ENCODE data around the gene PAQR7.

Gene PAQR7

DNA sequence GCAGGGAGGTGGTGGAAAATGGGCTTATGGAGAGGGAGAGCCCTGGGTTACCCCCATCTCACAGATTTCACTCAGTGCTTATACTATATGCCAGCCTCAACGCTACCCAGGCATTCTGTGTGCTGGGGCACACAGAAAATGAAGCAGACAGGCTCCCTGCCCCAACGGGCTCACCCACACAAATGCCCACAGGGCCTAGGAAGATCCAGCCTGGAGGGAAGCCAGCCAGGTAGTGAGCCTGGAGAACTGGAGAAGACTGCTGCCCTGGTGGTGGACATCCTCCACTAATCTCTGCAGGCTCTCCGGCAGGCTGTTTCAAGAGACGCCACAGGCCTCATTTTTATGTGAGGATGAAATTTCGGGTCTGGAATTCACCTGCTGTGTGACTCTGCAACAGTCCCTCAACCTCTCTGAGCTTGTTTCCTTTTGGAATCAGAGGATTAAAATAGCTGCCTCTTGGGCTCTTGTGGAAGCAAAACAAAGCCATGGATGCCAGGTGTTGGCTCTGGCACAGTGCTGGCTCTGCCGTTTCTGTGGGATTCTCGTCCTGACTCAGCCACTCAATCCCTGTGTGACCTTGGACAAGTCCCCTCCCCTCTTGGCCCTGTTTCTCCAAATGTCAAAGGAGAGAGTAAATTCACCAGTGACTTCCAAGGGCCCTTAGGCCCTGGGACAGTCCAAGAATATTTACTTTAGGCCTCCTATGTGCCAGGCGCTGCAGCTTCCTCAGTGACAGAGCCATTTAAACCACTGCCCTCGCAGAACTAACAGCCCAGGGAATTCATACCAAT lies 3.6 kb downstream of the PAQR7 start:
- Mint-ChIP-seq H3K27ac (no peak overlapping the region), H3K36me3 (ENCODE audit: low read depth) (no peaks in the 10 kb centered on the region), H3K4me3 (no peak overlapping the region), H3K4me1 (ENCODE audit: low read depth) (peaks cover 23% of the 10 kb centered on the region), H3K27me3 (peaks cover 7% of the 10 kb centered on the region), H3K9me3 (no peaks in the 10 kb centered on the region)

DNA sequence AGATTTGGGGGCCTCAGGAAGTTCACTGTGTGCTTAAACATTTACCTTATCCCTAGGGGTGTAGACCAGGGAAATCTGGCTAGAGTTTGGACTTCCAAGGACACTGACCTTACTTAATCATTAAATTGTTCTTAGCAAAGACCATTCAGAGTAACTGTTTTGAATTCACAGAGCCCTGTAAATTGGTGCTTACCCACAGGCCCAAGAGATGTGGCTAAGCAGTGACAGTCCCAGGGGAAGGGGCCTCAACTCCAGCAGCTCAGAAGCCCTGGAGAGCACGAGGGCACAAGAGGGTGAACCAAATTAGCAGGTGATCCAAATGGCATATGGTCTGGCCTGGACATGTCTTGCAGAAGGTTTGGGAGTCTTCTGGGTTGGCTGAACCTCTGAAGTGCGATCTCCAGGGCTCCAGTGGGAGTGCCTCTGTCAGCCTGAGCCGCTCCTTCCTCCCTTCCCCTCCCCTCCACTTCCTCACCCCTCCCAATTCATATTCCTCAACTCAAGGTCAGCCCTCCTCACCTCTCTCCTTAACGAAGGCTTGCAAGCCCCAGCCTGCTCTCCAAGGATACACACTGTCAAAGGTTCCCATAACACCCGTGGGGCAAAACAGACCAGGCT lies 4.3 kb downstream of the PAQR7 start:
- H3K27ac Mint-ChIP-seq = no peak overlapping the region
- H3K9me3 Mint-ChIP-seq = no peaks in the 10 kb centered on the region
- H3K4me3 Mint-ChIP-seq = no peak overlapping the region
- peaks cover 2% of the 10 kb centered on the region for H3K27me3 Mint-ChIP-seq
- no peaks in the 10 kb centered on the region for H3K36me3 Mint-ChIP-seq (ENCODE audit: low read depth)
- H3K4me1 Mint-ChIP-seq (ENCODE audit: low read depth) = peaks cover 20% of the 10 kb centered on the region

DNA sequence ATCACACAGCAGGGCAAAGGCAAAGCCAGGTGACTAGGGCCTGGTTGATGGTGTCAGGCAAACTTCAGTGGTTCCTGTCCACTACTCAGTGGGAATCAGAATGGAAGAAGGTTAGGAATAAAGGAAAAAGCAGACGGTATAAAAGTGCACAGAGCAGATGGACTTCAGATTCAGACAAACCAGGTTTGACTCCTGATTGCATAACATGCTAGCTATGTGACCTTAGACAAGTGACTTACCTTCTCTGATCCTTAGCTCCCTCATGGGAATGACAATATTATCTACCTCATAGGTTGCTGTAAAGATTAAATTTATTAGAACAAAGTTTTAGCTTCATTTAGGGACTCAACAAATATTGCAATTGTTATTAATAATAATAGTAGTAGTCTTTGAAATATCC lies 4.9 kb downstream of the PAQR7 start:
- Mint-ChIP-seq H3K4me1 (ENCODE audit: low read depth) (peaks cover 17% of the 10 kb centered on the region), H3K27ac (no peak overlapping the region), H3K27me3 (no peaks in the 10 kb centered on the region), H3K9me3 (no peaks in the 10 kb centered on the region), H3K4me3 (no peak overlapping the region), H3K36me3 (ENCODE audit: low read depth) (no peaks in the 10 kb centered on the region)

DNA sequence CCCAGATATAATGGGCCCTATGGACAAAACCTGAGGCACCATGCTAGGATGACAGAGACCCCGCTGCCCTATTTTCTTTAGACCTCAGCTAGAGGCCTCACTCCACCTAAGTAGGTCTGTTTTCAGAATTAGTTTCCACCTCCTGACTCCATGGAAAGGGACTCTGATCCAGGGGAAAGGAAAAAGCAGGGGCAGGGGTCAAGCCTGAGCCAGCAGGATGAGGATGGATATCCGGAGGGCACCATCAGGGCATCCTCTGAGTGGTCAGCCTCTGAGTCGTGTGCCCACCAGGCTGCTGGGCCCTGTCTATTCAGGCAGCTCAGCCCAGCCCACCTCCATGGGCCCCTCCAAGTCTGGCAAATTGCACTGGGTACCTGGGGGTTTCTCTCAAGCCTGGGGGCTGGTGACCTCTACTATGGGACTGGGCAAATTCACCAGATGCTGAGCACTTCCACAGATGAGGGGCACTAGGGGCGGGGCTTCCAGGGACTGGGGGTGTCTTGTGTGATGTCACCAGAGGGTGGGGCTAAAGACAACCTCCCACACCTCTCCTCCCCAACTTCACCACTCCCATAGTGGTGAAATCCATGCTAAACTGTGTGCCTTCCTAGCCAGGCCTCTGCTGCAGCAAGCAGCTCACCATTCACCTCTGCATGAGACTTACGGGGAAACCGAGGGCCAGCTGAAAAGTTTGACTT lies 5.5 kb downstream of the PAQR7 start:
- Mint-ChIP-seq H3K9me3 (no peaks in the 10 kb centered on the region), H3K4me1 (ENCODE audit: low read depth) (peaks cover 16% of the 10 kb centered on the region), H3K27me3 (no peaks in the 10 kb centered on the region), H3K4me3 (no peak overlapping the region), H3K36me3 (ENCODE audit: low read depth) (no peaks in the 10 kb centered on the region), H3K27ac (no peak overlapping the region)

DNA sequence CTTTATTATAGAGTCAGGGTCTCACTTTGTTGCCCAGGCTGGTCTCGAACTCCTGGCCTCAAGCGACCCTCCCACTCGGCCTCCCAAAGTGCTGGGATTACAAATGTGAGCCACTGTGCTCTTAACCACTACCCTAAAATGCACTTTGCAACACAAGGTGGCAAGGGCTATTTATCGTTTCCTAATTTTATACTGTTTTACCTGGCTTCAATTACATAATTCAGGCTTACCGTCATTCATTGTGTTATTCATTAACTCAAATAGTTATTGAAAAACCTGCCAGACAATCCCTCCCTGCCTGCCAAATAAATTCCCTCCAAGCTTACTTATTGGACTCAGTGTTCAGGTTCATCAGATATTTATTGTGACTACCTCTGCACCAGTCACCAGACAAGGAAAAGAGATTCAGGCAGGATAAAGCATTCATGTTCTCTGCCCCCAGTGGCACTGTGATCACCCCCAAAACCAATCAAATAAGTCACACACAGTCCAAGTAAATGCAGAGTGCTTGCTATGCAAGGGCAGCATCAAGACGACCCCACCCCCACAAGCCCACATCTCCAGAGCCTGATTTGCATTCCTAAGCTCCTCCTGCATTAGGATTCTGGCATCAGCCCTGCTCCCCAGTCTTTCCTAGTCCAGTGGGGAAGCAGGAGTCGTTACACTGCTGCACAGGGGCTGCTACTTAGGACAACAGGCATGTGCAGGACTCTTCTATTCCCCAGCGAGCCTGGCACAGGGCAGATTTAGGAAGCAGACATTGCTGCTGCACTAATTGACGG lies 8.1 kb downstream of the PAQR7 start:
- Mint-ChIP-seq H3K9me3 (no peaks in the 10 kb centered on the region), H3K27me3 (no peaks in the 10 kb centered on the region), H3K27ac (no peak overlapping the region), H3K4me1 (ENCODE audit: low read depth) (no peaks in the 10 kb centered on the region), H3K36me3 (ENCODE audit: low read depth) (peaks cover 5% of the 10 kb centered on the region), H3K4me3 (no peak overlapping the region)

DNA sequence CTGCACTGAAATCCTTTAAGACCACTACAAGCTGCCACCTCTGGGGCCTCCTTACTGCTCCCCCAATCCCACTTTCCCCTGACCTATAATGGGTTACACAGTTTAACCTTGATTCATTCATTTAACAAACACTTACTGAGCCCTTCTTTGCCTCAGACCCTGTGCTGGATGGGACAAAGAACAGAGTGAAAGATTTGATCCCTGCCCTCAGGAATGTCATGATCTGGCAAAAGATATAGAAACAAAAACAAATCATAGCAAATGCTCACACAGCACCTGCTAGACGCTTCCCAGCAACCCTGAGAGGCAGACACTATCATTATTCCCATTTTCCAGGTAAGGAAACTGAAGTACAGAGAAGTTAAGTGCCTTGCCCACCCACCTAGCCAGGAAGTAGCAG lies 9.2 kb downstream of the PAQR7 start:
- Mint-ChIP-seq H3K27me3 (no peaks in the 10 kb centered on the region), H3K4me1 (ENCODE audit: low read depth) (peaks cover 4% of the 10 kb centered on the region), H3K9me3 (no peaks in the 10 kb centered on the region), H3K4me3 (no peak overlapping the region), H3K27ac (no peak overlapping the region), H3K36me3 (ENCODE audit: low read depth) (peaks cover 5% of the 10 kb centered on the region)

DNA sequence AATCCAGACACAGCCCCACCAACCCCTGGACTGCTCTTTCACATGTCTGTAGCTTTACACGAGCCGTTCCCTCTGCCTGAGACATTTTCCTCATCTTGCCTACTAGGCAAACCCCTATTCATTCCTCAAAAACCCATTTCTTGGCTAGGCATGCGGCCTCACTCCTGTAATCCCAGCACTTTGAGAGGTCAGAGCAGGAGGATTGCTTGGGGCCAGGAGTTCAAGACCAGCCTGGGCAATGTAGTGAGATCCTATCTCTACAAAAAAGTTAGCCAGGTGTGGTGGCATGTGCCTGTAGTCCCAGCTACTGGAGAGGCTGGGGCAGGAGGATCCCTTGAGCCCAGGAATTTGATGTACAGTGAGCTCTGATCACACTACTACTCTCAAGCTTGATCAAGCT lies 11.1 kb downstream of the PAQR7 start:
- Mint-ChIP-seq H3K4me3 (no peak overlapping the region), H3K36me3 (ENCODE audit: low read depth) (peaks cover 5% of the 10 kb centered on the region), H3K27ac (no peak overlapping the region), H3K27me3 (no peaks in the 10 kb centered on the region), H3K9me3 (no peaks in the 10 kb centered on the region), H3K4me1 (ENCODE audit: low read depth) (peaks cover 13% of the 10 kb centered on the region)

DNA sequence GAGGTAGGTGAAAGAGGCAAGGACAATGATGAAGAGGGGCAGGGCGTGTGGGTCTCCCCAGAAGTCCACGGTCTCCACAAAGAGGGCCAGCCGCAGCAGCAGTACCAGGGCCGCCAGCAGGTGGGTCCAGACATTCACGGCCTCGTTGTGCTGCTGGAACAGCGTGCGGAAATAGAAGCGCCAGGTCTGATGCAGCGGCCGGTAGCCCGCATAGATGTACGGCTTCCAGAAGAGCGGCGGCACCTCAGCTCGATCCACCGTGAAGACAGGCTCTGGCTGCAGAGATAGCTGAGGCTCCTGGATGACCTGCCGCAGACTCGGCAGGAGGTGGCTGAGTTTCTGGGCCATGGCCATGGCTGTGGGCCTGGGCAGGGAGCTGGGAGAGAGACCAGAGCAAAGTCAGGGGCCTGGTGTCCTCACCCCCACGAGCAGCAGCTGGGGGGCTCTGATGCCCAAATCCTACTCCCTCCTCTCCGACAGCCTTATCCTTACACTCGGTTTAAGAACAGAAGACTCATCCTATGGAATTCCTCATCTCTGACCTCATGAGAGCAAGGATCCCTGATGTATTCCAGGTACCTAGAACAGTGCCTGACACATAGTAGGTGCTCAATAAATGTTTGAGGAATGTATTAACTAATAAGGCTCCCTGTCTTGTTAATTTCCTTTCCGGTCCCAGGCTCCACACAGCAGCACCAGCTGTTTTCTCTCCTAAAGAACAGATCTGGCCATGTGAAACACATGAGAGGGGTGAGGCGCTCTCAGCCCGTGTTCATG lies 11.8 kb downstream of the PAQR7 start:
- Mint-ChIP-seq H3K4me1 (ENCODE audit: low read depth) (peaks cover 16% of the 10 kb centered on the region), H3K36me3 (ENCODE audit: low read depth) (peaks cover 5% of the 10 kb centered on the region), H3K27me3 (no peaks in the 10 kb centered on the region), H3K9me3 (no peaks in the 10 kb centered on the region), H3K27ac (no peak overlapping the region), H3K4me3 (no peak overlapping the region)

DNA sequence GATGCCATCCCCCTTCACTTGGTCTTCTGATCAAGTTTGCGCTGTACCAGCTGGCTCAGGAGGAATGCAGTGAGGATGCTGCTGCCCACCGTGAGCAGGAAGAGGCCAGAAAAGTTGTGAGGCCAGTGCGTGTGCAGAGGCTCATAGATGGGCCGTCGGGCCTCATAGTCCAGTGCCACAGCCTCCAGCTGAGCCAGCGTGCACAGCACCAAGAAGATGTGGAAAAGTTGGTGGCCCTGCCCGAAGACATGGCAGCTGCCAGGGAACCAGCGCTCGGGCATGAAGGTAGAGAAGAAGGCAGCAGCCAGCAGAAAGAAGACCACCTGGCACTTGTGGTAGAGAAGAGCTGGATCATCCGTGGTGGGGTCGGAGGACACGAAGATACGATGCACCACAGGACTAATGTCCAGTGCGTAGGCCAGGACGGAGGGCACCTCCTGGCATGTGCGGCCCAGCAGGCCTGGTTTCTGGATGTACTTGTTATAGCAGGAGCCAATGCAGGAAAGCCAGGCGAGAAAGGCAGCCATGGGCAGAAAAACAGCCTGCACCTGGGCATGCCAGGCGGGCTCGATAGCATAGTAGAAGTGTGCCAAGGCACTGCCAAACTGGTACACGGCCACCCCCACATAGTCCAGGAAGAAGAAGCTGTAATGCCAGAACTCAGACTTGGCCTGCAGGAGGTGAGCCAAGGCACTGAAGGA lies 12.6 kb downstream of the PAQR7 start:
- peaks cover 5% of the 10 kb centered on the region for H3K36me3 Mint-ChIP-seq (ENCODE audit: low read depth)
- H3K4me1 Mint-ChIP-seq (ENCODE audit: low read depth) = peaks cover 21% of the 10 kb centered on the region
- H3K27me3 Mint-ChIP-seq = no peaks in the 10 kb centered on the region
- no peaks in the 10 kb centered on the region for H3K9me3 Mint-ChIP-seq
- no peak overlapping the region for H3K4me3 Mint-ChIP-seq
- H3K27ac Mint-ChIP-seq = no peak overlapping the region

DNA sequence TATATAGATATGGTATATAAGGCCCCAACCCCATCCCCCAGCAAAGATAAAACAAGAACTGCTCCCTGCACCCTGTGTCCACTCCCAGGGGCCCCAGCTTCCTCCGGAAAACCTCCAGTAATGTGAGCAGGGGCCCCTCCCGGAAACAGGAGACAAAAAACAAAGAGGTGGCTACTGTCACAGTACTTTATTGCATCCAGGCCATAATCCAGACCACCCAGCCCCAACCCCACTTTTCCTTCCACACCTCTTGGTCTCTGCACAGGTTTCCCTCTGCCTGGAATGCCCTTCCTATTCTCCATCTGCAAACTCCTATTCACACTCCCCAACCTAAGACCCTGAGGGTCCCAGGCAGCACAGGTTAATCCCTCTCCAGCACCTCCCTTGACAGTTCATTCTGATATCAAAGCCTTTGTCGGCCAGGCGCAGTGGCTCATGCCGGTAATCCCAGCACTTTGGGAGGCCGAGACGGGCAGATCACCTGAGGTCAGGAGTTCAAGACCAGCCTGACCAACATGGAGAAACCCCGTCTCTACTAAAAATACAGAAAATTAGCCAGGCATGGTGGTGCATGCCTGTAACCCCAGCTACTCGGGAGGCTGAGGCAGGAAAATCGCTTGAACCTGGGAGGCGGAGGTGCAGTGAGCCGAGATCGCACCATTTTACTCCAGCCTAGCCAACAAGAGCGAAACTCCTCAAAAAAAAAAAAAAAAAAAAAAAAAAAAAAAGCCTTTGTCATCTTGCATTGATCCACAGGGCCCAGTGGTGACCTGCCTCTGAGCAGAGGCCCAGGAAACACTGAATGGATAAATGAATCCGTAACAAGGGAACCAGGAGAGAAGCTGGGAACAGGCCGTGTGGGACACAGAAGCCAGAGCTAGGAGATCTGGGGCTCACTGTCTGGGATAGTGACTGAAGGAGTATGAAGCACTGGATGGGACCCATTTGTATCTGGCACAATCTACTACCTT lies 13.9 kb downstream of the PAQR7 start:
- Mint-ChIP-seq H3K27me3 (no peaks in the 10 kb centered on the region), H3K9me3 (no peaks in the 10 kb centered on the region), H3K36me3 (ENCODE audit: low read depth) (peaks cover 7% of the 10 kb centered on the region), H3K4me3 (peak overlapping the region; percentile 32), H3K27ac (peak overlapping the region; percentile 16), H3K4me1 (ENCODE audit: low read depth) (peaks cover 21% of the 10 kb centered on the region)

DNA sequence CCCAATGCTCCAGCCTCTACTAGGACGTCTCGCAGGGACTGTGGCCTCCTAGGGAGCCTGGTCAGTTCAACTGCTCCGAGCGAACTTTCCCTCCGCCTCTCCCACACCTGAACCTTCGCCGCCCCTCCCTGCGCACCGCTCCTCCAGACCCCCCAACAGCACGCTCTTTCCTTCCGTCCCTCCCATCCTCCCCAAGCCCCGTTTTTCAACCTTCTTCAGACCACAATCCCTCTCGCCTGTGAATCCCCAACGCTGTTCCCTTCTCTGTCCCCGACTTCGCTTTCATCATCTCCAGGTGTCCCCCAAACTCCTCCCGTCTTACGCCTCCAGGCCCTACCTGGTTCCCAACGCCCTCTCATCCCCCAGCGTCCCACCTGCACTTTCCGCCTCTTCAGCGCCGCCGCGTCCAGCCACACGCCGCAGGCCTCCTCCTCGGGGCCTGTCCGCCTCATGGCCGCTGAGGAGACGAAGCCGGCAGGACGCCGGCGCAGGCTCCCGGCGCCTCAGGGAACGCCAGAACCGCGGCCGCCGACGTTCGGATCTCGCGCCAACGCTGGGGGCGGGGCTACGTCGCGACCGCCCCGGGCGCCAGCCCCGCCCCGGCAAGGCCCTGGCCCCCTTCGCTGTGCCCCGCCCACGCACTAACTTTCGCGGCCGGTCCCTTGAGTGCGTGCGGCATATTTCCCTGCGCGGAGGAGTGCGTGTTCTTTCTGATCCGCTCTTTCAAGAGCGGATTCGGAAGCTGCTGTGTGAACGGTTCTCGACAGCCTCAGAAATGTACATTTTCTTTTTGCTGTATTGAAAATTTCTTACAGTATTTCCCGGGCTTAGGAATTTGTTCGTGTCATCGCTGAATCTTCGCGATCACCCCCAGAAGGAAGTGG lies 16.4 kb downstream of the PAQR7 start, which contains the start of gene AUNIP:
AUNIP (minus strand) TSS at position 552 of the 884 bp plus-strand sequence; CDS start at position 452, 100 bp downstream.
- Mint-ChIP-seq H3K27ac (peak within 1 kb of the TSS; percentile 91), H3K36me3 (ENCODE audit: low read depth) (peaks cover 9% of the 10 kb centered on the region), H3K27me3 (no peaks in the 10 kb centered on the region), H3K4me3 (peak within 1 kb of the TSS; percentile 93), H3K4me1 (ENCODE audit: low read depth) (peaks cover 21% of the 10 kb centered on the region), H3K9me3 (no peaks in the 10 kb centered on the region)

DNA sequence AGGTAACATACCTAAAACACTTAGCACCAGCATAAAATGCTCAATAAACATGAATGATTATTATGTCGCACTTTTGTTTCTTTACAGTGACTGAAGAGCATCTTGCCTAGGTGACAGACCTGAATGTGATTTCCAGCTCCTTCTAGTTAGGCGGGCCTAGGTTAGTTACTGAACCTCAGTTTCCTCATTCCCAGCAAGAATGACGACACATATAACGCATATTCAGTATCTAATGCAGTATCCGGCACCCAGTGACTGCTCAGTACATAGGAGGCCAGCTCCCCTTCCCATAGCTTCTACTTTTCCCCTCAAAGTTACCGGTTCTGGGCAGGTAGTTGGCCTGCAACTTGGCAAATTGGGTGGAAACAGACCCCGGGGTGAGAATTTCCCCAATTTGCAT lies 17.0 kb downstream of the PAQR7 start:
- Mint-ChIP-seq H3K27ac (peak overlapping the region; percentile 91), H3K4me3 (peak overlapping the region; percentile 93), H3K27me3 (no peaks in the 10 kb centered on the region), H3K9me3 (no peaks in the 10 kb centered on the region), H3K36me3 (ENCODE audit: low read depth) (peaks cover 9% of the 10 kb centered on the region), H3K4me1 (ENCODE audit: low read depth) (peaks cover 21% of the 10 kb centered on the region)
